ENCODE results near the gene HS1BP3.

The HS1BP3 gene

DNA sequence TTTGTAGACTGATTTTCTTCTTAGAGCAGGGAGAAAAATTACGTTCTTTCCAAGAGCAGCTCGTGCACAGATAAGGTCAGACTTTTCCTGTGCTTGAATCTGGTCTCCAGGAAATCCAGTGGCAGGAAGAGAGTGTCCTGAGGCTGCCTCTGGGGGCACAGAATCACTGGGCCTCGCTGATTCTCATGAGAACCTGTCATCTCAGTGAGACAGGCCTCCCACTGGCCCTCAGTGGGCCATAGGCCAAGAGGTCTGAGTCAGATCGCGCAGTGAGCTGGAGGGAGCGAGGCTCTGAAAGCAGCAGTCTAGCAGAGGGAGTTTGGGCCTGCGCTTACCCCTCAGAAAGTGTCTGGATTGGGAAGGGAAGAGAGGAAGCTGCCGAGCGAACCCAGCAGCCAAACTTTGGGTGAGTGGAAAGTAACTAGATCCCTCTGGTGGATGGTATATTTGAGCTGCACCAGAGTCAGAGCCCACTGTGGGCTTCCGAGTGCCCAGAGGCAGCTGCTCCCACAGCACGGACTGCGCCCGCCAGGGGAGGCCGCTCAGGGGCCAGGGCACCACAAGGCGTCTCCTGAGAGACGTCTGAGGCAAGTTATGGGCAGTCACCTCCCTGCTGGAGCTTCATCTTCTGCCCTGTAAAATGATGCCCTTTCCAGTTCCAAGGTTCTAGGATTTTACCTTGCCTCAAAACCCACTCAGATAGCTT is 24.2 kb upstream of the HS1BP3 start:
- Histone ChIP-seq H3K9ac (ENCODE audit: low read depth in 1 of 2, low read length in 2 of 2) (no peak overlapping the region), H3K36me3 (ENCODE audit: control insufficient read depth in 1 of 2, insufficient read depth in 2 of 2, low read length in 2 of 2) (no peaks in the 10 kb centered on the region), H3K4me3 (ENCODE audit: low read depth in 1 of 2, low read length in 2 of 2) (no peak overlapping the region), H3K27ac (ENCODE audit: low read depth, low read length) (no peak overlapping the region), H3K9me3 (ENCODE audit: control insufficient read depth in 1 of 2, low read length in 2 of 2) (no peaks in the 10 kb centered on the region), H3K27me3 (ENCODE audit: control insufficient read depth in 1 of 2, insufficient read depth in 2 of 2, low read length in 2 of 2) (peaks cover 38 to 41% of the 10 kb centered on the region in 2 donors), H3K4me1 (ENCODE audit: control insufficient read depth in 1 of 2, insufficient read depth in 2 of 2, low read length in 2 of 2) (peaks cover 29 to 32% of the 10 kb centered on the region in 2 donors)

- H3K27me3 ChIP-seq (ENCODE audit: control insufficient read depth in 1 of 2, insufficient read depth in 2 of 2, low read length in 2 of 2): peaks cover 45 to 48% of the 10 kb centered on the region in 2 donors
- no peak overlapping the region for H3K27ac ChIP-seq (ENCODE audit: low read depth, low read length)
Observed at GRCh38 chr2:20674309-20674965, 23.5 kb upstream of the HS1BP3 start.

GRCh38 chr2:20673686-20674308 is 22.9 kb upstream of the HS1BP3 start:
- Histone ChIP-seq H3K27ac (ENCODE audit: low read depth, low read length) (no peak overlapping the region), H3K9ac (ENCODE audit: low read depth in 1 of 2, low read length in 2 of 2) (no peak overlapping the region), H3K4me1 (ENCODE audit: control insufficient read depth in 1 of 2, insufficient read depth in 2 of 2, low read length in 2 of 2) (peaks cover 32 to 33% of the 10 kb centered on the region in 2 donors), H3K9me3 (ENCODE audit: control insufficient read depth in 1 of 2, low read length in 2 of 2) (no peaks in the 10 kb centered on the region), H3K36me3 (ENCODE audit: control insufficient read depth in 1 of 2, insufficient read depth in 2 of 2, low read length in 2 of 2) (no peaks in the 10 kb centered on the region), H3K27me3 (ENCODE audit: control insufficient read depth in 1 of 2, insufficient read depth in 2 of 2, low read length in 2 of 2) (peaks cover 51 to 55% of the 10 kb centered on the region in 2 donors), H3K4me3 (ENCODE audit: low read depth in 1 of 2, low read length in 2 of 2) (no peak overlapping the region)

More at GRCh38 chr2:20674309-20674965, 23.5 kb upstream of the HS1BP3 start:
- Histone ChIP-seq H3K4me1 (ENCODE audit: control insufficient read depth in 1 of 2, insufficient read depth in 2 of 2, low read length in 2 of 2) (peaks cover 32% of the 10 kb centered on the region in 2 donors), H3K4me3 (ENCODE audit: low read depth in 1 of 2, low read length in 2 of 2) (no peak overlapping the region), H3K9ac (ENCODE audit: low read depth in 1 of 2, low read length in 2 of 2) (no peak overlapping the region), H3K36me3 (ENCODE audit: control insufficient read depth in 1 of 2, insufficient read depth in 2 of 2, low read length in 2 of 2) (no peaks in the 10 kb centered on the region), H3K9me3 (ENCODE audit: control insufficient read depth in 1 of 2, low read length in 2 of 2) (no peaks in the 10 kb centered on the region)

DNA sequence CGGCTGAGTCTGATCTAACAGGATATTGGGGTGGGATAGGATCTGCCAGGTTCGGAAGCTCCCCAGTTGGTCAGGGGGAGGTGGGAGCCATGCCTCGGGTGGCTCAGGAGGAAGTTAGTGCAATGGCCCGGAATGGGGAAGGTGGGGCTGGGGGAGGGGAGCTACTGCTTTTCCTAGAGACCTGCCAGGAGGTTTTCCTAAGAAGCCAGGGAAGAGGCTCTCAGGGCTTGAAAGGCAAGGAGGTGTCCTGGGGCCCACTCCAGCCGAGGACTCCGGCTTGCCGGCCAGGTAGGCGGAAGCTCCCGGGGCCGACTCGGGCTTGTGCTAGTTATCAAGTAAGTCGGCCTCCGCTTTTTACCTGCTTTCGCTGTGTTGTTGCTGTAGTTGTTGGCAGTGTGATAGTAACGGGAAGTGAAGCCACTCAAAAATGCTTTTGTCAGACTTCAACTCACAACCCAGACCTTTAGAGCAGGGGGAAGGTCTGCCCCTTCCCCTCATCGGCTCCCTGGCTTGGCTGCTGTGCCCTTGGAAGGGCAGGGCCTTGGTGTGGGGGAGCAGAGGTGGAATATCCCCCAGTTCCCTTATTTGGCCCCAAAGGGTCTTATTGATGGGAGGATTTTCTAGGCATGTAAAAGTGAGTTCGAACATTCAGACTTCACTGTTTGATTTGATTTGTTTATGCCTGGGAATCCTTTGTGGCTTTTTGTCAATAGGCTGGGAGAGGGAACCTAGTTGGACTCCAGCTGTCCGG is 21.5 kb upstream of the HS1BP3 start:
- H3K27ac ChIP-seq (ENCODE audit: low read depth, low read length): no peak overlapping the region
- H3K27me3 ChIP-seq (ENCODE audit: control insufficient read depth in 1 of 2, insufficient read depth in 2 of 2, low read length in 2 of 2): peaks cover 64 to 68% of the 10 kb centered on the region in 2 donors
- H3K9me3 ChIP-seq (ENCODE audit: control insufficient read depth in 1 of 2, low read length in 2 of 2): no peaks in the 10 kb centered on the region
- H3K4me3 ChIP-seq (ENCODE audit: low read depth in 1 of 2, low read length in 2 of 2): no peak overlapping the region
- H3K9ac ChIP-seq (ENCODE audit: low read depth in 1 of 2, low read length in 2 of 2): no peak overlapping the region
- H3K36me3 ChIP-seq (ENCODE audit: control insufficient read depth in 1 of 2, insufficient read depth in 2 of 2, low read length in 2 of 2): no peaks in the 10 kb centered on the region
- H3K4me1 ChIP-seq (ENCODE audit: control insufficient read depth in 1 of 2, insufficient read depth in 2 of 2, low read length in 2 of 2): peaks cover 28 to 38% of the 10 kb centered on the region in 2 donors

DNA sequence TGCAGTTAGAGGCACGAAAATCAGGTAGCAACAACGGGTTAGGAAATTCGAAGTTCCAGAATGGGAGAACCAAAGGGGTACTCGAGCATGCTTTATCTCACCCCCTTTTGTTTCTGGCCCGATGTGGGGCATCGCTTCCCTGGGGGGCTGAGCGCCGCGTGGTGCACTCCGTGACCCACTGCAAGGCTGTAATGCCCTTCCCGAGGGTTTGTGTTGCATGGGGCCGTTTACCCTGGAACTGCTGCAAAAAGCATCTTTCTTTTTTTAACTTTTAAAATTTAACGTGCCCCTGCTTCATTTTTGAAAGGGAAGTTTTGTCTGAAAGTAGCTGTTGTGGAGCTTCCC is 20.8 kb upstream of the HS1BP3 start:
- H3K27ac ChIP-seq (ENCODE audit: low read depth, low read length): no peak overlapping the region
- H3K9ac ChIP-seq (ENCODE audit: low read depth in 1 of 2, low read length in 2 of 2): no peak overlapping the region
- peaks cover 65 to 68% of the 10 kb centered on the region in 2 donors for H3K27me3 ChIP-seq (ENCODE audit: control insufficient read depth in 1 of 2, insufficient read depth in 2 of 2, low read length in 2 of 2)
- H3K4me1 ChIP-seq (ENCODE audit: control insufficient read depth in 1 of 2, insufficient read depth in 2 of 2, low read length in 2 of 2): peaks cover 26 to 34% of the 10 kb centered on the region in 2 donors
- no peaks in the 10 kb centered on the region for H3K9me3 ChIP-seq (ENCODE audit: control insufficient read depth in 1 of 2, low read length in 2 of 2)
- no peaks in the 10 kb centered on the region for H3K36me3 ChIP-seq (ENCODE audit: control insufficient read depth in 1 of 2, insufficient read depth in 2 of 2, low read length in 2 of 2)
- no peak overlapping the region for H3K4me3 ChIP-seq (ENCODE audit: low read depth in 1 of 2, low read length in 2 of 2)

- H3K4me1 ChIP-seq (ENCODE audit: control insufficient read depth in 1 of 2, insufficient read depth in 2 of 2, low read length in 2 of 2): peaks cover 21 to 34% of the 10 kb centered on the region in 2 donors
- H3K9me3 ChIP-seq (ENCODE audit: control insufficient read depth in 1 of 2, low read length in 2 of 2): no peaks in the 10 kb centered on the region
- no peak overlapping the region for H3K4me3 ChIP-seq (ENCODE audit: low read depth in 1 of 2, low read length in 2 of 2)
- peaks cover 70 to 73% of the 10 kb centered on the region in 2 donors for H3K27me3 ChIP-seq (ENCODE audit: control insufficient read depth in 1 of 2, insufficient read depth in 2 of 2, low read length in 2 of 2)
- H3K27ac ChIP-seq (ENCODE audit: low read depth, low read length): no peak overlapping the region
- no peaks in the 10 kb centered on the region for H3K36me3 ChIP-seq (ENCODE audit: control insufficient read depth in 1 of 2, insufficient read depth in 2 of 2, low read length in 2 of 2)
- H3K9ac ChIP-seq (ENCODE audit: low read depth in 1 of 2, low read length in 2 of 2): no peak overlapping the region
Observed at GRCh38 chr2:20671036-20671735, 20.3 kb upstream of the HS1BP3 start.

GRCh38 chr2:20670315-20671035 is 19.6 kb upstream of the HS1BP3 start:
- peaks cover 17 to 34% of the 10 kb centered on the region in 2 donors for H3K4me1 ChIP-seq (ENCODE audit: control insufficient read depth in 1 of 2, insufficient read depth in 2 of 2, low read length in 2 of 2)

GRCh38 chr2:20669562-20670314 is 18.8 kb upstream of the HS1BP3 start:
- Histone ChIP-seq H3K4me1 (ENCODE audit: control insufficient read depth in 1 of 2, insufficient read depth in 2 of 2, low read length in 2 of 2) (peaks cover 13 to 31% of the 10 kb centered on the region in 2 donors), H3K27ac (ENCODE audit: low read depth, low read length) (no peak overlapping the region), H3K27me3 (ENCODE audit: control insufficient read depth in 1 of 2, insufficient read depth in 2 of 2, low read length in 2 of 2) (peaks cover 85 to 88% of the 10 kb centered on the region in 2 donors), H3K36me3 (ENCODE audit: control insufficient read depth in 1 of 2, insufficient read depth in 2 of 2, low read length in 2 of 2) (no peaks in the 10 kb centered on the region), H3K4me3 (ENCODE audit: low read depth in 1 of 2, low read length in 2 of 2) (no peak overlapping the region), H3K9ac (ENCODE audit: low read depth in 1 of 2, low read length in 2 of 2) (no peak overlapping the region), H3K9me3 (ENCODE audit: control insufficient read depth in 1 of 2, low read length in 2 of 2) (no peaks in the 10 kb centered on the region)

More at GRCh38 chr2:20670315-20671035, 19.6 kb upstream of the HS1BP3 start:
- H3K27me3 ChIP-seq (ENCODE audit: control insufficient read depth in 1 of 2, insufficient read depth in 2 of 2, low read length in 2 of 2): peaks cover 77 to 80% of the 10 kb centered on the region in 2 donors
- H3K36me3 ChIP-seq (ENCODE audit: control insufficient read depth in 1 of 2, insufficient read depth in 2 of 2, low read length in 2 of 2): no peaks in the 10 kb centered on the region
- no peak overlapping the region for H3K4me3 ChIP-seq (ENCODE audit: low read depth in 1 of 2, low read length in 2 of 2)
- no peak overlapping the region for H3K27ac ChIP-seq (ENCODE audit: low read depth, low read length)
- H3K9ac ChIP-seq (ENCODE audit: low read depth in 1 of 2, low read length in 2 of 2): no peak overlapping the region
- no peaks in the 10 kb centered on the region for H3K9me3 ChIP-seq (ENCODE audit: control insufficient read depth in 1 of 2, low read length in 2 of 2)

Measured in duodenal mucosa (tissue), 2 donors.